Sigmoid colon (tissue), 7 donors: ENCODE data around the gene LCLAT1. TPM values are rescaled to one million over a fixed set of nuclear protein-coding genes. Genes with fewer than 3 reads are reported as not detected.
A peak's percentile ranks its signal among the peaks of the same experiment; 100 is the strongest.

ENCODE experiments used
- DNase-seq: peaks from one replicate; pipeline ENCODE4 v3.0.0-alpha.2; 2019
- H3K27ac ChIP-seq, 4 donors: fragments of 200-600 bp; sonication (generic); one replicate each; pipeline ENCODE4 v1.5.1; 2016 to 2019; ENCODE audit warnings: mild to moderate bottlenecking in 1 of 4
- H3K27me3 ChIP-seq, 3 donors: fragments of 200-600 bp; sonication (generic); one replicate each; pipeline ENCODE4 v1.5.1; 2019; ENCODE audit warnings: mild to moderate bottlenecking in 1 of 3
- H3K36me3 ChIP-seq, 4 donors: fragments of 200-600 bp; sonication (generic); one replicate each; pipeline ENCODE4 v1.5.1; 2016 to 2019
- H3K4me1 ChIP-seq, 4 donors: fragments of 200-600 bp; sonication (generic); one replicate each; pipeline ENCODE4 v1.5.1; 2017 to 2019
- H3K4me3 ChIP-seq, 4 donors: fragments of 200-600 bp; sonication (generic); one replicate each; pipeline ENCODE4 v1.5.1; 2017 to 2019; ENCODE audit warnings: mild to moderate bottlenecking in 2 of 4, moderate library complexity in 1 of 4
- H3K9me3 ChIP-seq, 4 donors: fragments of 200-600 bp in 3 of 4; sonication (generic) in 3 of 4; one replicate each; pipeline versions ENCODE4 v1.5.1 to v1.6.1; 2013 to 2019
- CTCF ChIP-seq, 4 experiments: fragments of 450-650 bp in 3 of 4; fragments of 200-600 bp in 1 of 4; IDR thresholded peaks; one replicate each; pipeline ENCODE4 v1.5.1; 2016 to 2019; ENCODE audit warnings: antibody characterized with exemption in 4 of 4, mild to moderate bottlenecking in 3 of 4, moderate library complexity in 2 of 4
- EP300 ChIP-seq, 4 donors: sonication (generic); formaldehyde crosslinking; IDR thresholded peaks; one replicate each; pipeline ENCODE4 v1.6.1; 2017; ENCODE audit warnings: antibody characterized with exemption in 4 of 4
- POLR2A ChIP-seq, 2 donors: fragments of 450-650 bp; IDR thresholded peaks; one replicate each; pipeline ENCODE4 v1.6.1; 2016; ENCODE audit warnings: antibody characterized with exemption in 2 of 2, mild to moderate bottlenecking in 2 of 2, moderate library complexity in 2 of 2
- POLR2AphosphoS5 ChIP-seq, 4 donors: sonication (generic); formaldehyde crosslinking; IDR thresholded peaks; one replicate each; pipeline ENCODE4 v1.6.1; 2017; ENCODE audit warnings: antibody characterized with exemption in 4 of 4
- WGBS, 2 donors: extraction: QIAGEN DNeasy Blood & Tissue Kit; methylation state at CpG; one replicate each; pipeline ENCODE4 v1.1.7; 2013; 5-methylcytosine and 5-hydroxymethylcytosine counted together
- intact Hi-C: fragments of 100-400 bp; cut with DNase I; formaldehyde crosslinking; loops from one replicate; pipeline ENCODE4 v1.15.1; 2023
- polyA plus RNA-seq, 3 donors: library from polyadenylated mRNA; stranded (reverse); fragments of 200-250 nt; gene quantifications; one replicate each; pipeline ENCODE4 v1.2.3, GENCODE V29; 2013
- total RNA-seq, 4 donors: library from RNA; depleted of rRNA; stranded (reverse); fragments of >200 nt; gene quantifications; one replicate each; pipeline ENCODE4 v1.1.0, GENCODE V29; 2016
- donor health status: healthy with polysubstance abuse.
- donor health status: Bipolar disorder and iron deficiency.
- donor health status: healthy.

The LCLAT1 gene
- total and polyA plus RNA-seq, 7 donors: 1.2 to 17.2 (median 10.0) TPM

DNA sequence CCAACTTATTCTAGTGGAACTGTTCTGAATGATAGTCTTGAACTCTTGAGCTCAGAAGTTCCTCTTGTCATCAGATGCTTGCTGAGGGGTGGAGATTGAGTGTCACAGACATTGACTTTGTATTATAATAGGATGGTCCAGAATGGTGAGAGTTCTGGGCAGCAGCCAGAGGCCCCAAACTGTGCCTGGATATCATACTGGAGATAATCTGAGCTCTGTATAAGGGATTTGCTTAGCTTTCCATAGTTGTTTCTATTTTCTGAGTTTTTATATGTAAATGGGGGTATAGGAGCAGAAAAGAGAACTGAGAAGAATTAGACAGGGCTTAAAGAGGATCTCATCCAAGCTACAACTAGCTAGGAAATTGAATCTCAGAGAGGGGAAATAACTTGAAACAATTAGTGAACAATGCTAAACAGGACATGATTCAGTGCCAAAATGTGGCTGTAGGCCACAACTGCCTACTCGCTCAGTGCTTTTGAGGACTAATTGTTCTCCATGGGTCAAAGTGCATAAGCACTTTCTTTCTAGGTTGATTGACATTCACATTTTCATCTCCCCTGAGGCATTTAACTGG lies 10.1 kb upstream of the LCLAT1 start:
- Histone ChIP-seq H3K4me1 (peaks cover 0 to 7% (median 7%) of the 10 kb centered on the region in 4 donors), H3K4me3 (no peak overlapping the region), H3K9me3 (no peaks in the 10 kb centered on the region), H3K27me3 (no peaks in the 10 kb centered on the region), H3K27ac (peak overlapping the region in 2 of 4 donors; percentile 0 to 45), H3K36me3 (no peaks in the 10 kb centered on the region)
- WGBS, 2 donors: 10 to 37% methylated on average over 1 of the region's 1 CpG
- intact Hi-C loops: no loop called here
- DNase-seq: no peak
- TF ChIP-seq EP300 (IDR thresholded peaks at IDR 0.05) (no peak), POLR2AphosphoS5 (IDR thresholded peaks at IDR 0.05) (no peak), POLR2A (IDR thresholded peaks at IDR 0.05) (no peak), CTCF (IDR thresholded peaks at IDR 0.05) (no peak)

DNA sequence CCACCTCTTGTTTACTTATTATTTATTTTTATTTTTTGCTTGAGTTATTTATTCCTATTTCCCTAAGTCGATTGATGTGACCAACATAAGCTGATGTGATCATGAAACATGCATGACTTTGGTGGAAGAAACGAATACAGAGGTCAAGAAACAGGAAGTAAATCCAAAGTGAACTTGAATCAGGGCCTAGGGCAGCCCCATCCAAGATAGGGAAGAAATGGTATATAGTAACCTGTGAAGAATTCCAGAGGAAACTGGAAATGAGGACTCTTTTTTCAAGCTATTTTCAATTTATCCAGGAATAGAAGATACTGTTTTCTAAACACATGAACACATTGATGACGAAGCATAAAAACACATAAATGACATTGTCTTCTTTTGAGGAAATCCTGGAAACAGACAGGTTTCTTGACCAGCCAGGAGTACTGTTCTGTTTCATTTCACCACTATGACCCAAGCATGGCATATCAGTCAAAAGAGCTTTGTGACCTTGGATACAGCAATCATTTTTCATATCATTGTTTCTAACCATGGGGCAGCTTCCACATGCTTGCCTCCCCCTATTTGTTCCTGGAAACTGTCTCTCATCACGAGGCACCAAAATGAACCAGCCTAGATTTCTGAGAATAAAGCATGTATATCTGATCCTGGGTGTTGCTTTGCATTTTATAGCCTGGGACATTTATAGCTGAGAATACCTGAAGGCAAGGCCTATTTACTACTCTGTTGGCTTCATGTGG lies 9.1 kb upstream of the LCLAT1 start:
- TF ChIP-seq EP300 (IDR thresholded peaks at IDR 0.05) (no peak), POLR2A (IDR thresholded peaks at IDR 0.05) (no peak), CTCF (IDR thresholded peaks at IDR 0.05) (no peak), POLR2AphosphoS5 (IDR thresholded peaks at IDR 0.05) (no peak)
- WGBS, 2 donors: 77 to 80% methylated on average over 4 of the region's 4 CpGs
- no peaks in the 10 kb centered on the region for H3K27me3 ChIP-seq
- no peak overlapping the region for H3K27ac ChIP-seq
- no peak overlapping the region for H3K4me3 ChIP-seq
- no peak for DNase-seq
- no peaks in the 10 kb centered on the region for H3K36me3 ChIP-seq
- no peaks in the 10 kb centered on the region for H3K9me3 ChIP-seq
- peaks cover 0 to 7% (median 7%) of the 10 kb centered on the region in 4 donors for H3K4me1 ChIP-seq
- intact Hi-C loops: no loop called here

- WGBS, 2 donors: 87 to 89% methylated on average over 3 of the region's 3 CpGs
- H3K27me3 ChIP-seq: no peaks in the 10 kb centered on the region
- H3K27ac ChIP-seq: no peak overlapping the region
These were observed 7.8 kb upstream of the LCLAT1 start for GRCh38 chr2:30439296-30439695.

GRCh38 chr2:30439879-30440278 lies 7.2 kb upstream of the LCLAT1 start:
- Histone ChIP-seq H3K36me3 (no peaks in the 10 kb centered on the region), H3K27me3 (no peaks in the 10 kb centered on the region), H3K9me3 (no peaks in the 10 kb centered on the region), H3K4me1 (no peaks in the 10 kb centered on the region), H3K27ac (no peak overlapping the region), H3K4me3 (no peak overlapping the region)
- WGBS, 2 donors: 85 to 93% methylated on average over 5 of the region's 5 CpGs
- intact Hi-C loops: no loop called here
- DNase-seq: no peak
- TF ChIP-seq CTCF (IDR thresholded peaks at IDR 0.05) (no peak), POLR2AphosphoS5 (IDR thresholded peaks at IDR 0.05) (no peak), EP300 (IDR thresholded peaks at IDR 0.05) (no peak), POLR2A (IDR thresholded peaks at IDR 0.05) (no peak)

More at GRCh38 chr2:30439296-30439695, 7.8 kb upstream of the LCLAT1 start:
- TF ChIP-seq POLR2A (IDR thresholded peaks at IDR 0.05) (no peak), CTCF (IDR thresholded peaks at IDR 0.05) (no peak), POLR2AphosphoS5 (IDR thresholded peaks at IDR 0.05) (no peak), EP300 (IDR thresholded peaks at IDR 0.05) (no peak)
- no peak for DNase-seq
- Histone ChIP-seq H3K4me1 (no peaks in the 10 kb centered on the region), H3K4me3 (no peak overlapping the region), H3K36me3 (no peaks in the 10 kb centered on the region), H3K9me3 (no peaks in the 10 kb centered on the region)
- intact Hi-C loops: no loop called here
